Measurements from ENCODE around the gene PPIP5K2.

Gene PPIP5K2

DNA sequence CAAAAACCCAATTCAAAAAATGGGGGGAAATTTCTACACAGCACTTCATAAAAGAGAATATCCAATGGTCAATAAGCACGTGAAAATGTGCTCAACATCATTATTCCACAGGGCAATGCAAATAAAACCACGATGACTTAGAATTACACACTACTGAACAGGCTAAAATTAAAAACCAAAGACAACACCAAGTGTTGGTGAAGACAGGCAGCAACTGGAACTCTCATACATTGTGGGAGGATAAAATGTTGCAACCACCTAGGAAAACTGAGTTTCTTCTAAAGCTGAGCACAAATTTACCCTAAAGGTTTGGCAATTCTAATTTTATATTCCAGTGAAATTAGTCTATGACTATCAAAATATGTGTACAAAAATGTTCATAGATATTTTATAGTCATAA lies 9.7 kb upstream of the PPIP5K2 start:
- Mint-ChIP-seq H3K36me3 (ENCODE audit: low read depth) (peaks cover 37% of the 10 kb centered on the region), H3K27me3 (no peaks in the 10 kb centered on the region), H3K9me3 (peaks cover 6% of the 10 kb centered on the region), H3K27ac (no peak overlapping the region), H3K4me1 (ENCODE audit: low read depth) (peaks cover 37% of the 10 kb centered on the region), H3K4me3 (no peak overlapping the region)
- DNase-seq = no peak

DNA sequence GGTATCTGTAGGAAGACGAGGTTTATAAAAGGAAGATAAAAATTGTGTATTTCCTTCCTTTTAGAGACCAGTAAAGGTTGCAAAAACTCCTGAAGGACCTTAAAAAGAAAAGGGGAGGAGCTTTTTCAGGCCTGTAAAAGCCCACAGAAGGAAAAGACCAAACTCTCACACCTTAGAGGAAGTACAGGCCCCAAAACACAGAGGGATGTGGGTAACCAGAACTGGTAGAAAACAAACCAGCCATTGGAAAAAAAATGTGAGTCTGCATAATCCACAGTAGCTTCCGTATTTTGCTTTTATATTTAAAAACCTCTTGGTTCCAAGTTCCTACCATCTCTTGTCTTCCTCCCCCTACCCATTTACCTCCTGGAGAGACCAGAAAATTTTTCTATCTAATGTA lies 8.6 kb upstream of the PPIP5K2 start:
- DNase-seq = no peak
- peaks cover 28% of the 10 kb centered on the region for H3K36me3 Mint-ChIP-seq (ENCODE audit: low read depth)

DNA sequence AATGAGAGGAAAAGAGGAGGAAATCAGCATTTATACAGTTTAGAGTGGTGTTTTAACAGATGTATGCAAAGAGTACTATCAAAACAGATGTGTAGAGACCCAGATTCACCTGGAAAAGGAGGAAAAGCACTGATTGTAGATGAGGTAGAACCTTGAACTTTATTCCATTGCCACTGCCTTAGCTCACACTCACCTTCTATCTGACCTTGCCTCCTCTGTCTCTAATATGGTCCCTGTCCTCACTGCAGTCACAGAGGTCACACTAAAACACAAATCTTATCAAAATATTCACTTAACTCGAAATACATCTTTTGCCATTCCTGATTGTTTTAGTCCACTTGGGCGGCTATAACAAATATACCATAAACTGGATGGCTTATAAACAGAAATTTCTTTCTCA lies 7.2 kb upstream of the PPIP5K2 start:
- Mint-ChIP-seq H3K27ac (no peak overlapping the region), H3K4me1 (ENCODE audit: low read depth) (peaks cover 50% of the 10 kb centered on the region), H3K36me3 (ENCODE audit: low read depth) (peaks cover 16% of the 10 kb centered on the region), H3K4me3 (no peak overlapping the region), H3K27me3 (no peaks in the 10 kb centered on the region), H3K9me3 (peaks cover 6% of the 10 kb centered on the region)
- no peak for DNase-seq

More for the DNA sequence above, 8.6 kb upstream of the PPIP5K2 start:
- Mint-ChIP-seq H3K27ac (peak overlapping the region; percentile 75), H3K4me1 (ENCODE audit: low read depth) (peaks cover 39% of the 10 kb centered on the region), H3K9me3 (peaks cover 6% of the 10 kb centered on the region), H3K4me3 (peak overlapping the region; percentile 23), H3K27me3 (no peaks in the 10 kb centered on the region)

DNA sequence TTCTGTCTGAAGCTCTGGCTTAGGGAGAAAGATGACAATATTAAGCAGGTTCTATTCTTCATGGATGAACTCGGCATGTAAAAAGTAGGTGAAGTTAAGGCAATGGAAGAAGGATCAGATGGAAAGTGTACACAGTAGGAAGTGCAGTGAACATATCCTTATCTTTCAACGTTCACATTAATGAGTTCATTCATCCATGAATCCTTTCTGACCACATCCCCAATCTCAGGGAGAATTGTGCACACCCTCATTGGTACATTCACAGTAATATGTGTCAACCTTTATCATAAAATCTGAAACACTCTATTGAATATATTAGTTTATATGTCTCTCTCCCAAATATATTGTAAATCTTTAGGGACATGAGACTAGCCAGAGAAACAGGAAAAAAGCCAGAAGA lies 5.7 kb upstream of the PPIP5K2 start:
- Mint-ChIP-seq H3K9me3 (peaks cover 6% of the 10 kb centered on the region), H3K4me1 (ENCODE audit: low read depth) (peaks cover 55% of the 10 kb centered on the region), H3K27ac (no peak overlapping the region), H3K36me3 (ENCODE audit: low read depth) (peaks cover 13% of the 10 kb centered on the region), H3K27me3 (no peaks in the 10 kb centered on the region), H3K4me3 (no peak overlapping the region)
- no peak for DNase-seq

DNA sequence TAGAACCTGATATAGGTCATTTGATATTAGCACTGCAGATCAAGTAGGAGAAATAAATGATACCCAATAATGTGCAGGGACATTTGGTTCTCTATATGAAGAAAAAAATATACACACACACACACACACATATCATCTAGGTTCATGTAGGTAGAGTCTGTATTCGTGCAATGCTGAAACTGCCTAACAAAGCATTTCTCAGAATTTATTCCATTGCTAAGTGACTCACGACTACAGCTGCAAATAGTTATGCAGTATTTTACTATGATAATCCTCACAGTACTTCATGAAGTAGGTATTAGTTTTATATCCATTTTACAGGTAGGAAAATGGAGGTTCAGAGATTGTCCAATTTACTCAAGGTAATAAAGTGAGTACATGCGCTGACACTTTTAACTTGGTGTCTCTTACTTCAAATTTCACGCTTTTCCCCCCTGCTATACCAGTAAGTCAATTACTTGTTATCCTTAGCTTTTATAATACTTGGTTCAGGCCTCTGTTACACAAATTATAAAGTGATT lies 2.6 kb upstream of the PPIP5K2 start:
- Mint-ChIP-seq H3K27ac (no peak overlapping the region), H3K27me3 (no peaks in the 10 kb centered on the region), H3K4me3 (no peak overlapping the region), H3K4me1 (ENCODE audit: low read depth) (peaks cover 46% of the 10 kb centered on the region), H3K9me3 (no peaks in the 10 kb centered on the region), H3K36me3 (ENCODE audit: low read depth) (peaks cover 23% of the 10 kb centered on the region)
- DNase-seq = no peak

DNA sequence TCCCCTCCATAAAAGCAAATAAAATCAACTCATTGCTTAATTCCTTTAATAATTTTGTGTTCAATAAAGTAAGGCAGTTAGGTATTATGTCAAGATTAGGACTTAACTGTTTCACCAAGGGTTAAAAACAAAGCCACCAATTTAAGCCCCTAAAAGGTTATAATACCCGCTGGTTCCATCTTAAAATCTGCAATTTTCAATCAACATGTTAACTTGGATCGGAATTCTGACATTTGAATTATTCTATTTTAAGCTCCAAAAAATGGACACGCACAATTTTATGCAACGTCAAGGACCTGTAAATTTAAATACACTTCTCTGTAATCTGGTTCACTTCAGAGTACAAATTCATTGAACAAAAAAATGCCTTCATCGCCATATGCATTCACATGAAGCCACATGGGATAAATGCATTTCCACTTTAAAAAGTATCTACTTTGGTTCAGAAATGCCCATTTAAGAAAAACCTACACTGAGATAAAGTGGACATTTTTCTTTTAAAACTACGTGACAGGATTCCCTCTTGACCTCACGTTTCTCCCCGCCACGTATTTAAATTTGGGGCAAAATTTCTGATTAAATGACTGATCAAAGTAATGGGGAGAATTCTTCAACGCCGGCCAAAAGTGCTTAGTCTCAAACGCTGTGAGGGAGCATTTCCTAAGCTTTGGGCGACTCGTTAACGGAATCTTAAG lies 884 bp upstream of the PPIP5K2 start:
- Mint-ChIP-seq H3K4me1 (ENCODE audit: low read depth) (peaks cover 48% of the 10 kb centered on the region), H3K9me3 (no peaks in the 10 kb centered on the region), H3K4me3 (peak overlapping the region; percentile 96), H3K36me3 (ENCODE audit: low read depth) (peaks cover 36% of the 10 kb centered on the region), H3K27me3 (no peaks in the 10 kb centered on the region), H3K27ac (peak overlapping the region; percentile 99)
- DNase-seq = no peak

DNA sequence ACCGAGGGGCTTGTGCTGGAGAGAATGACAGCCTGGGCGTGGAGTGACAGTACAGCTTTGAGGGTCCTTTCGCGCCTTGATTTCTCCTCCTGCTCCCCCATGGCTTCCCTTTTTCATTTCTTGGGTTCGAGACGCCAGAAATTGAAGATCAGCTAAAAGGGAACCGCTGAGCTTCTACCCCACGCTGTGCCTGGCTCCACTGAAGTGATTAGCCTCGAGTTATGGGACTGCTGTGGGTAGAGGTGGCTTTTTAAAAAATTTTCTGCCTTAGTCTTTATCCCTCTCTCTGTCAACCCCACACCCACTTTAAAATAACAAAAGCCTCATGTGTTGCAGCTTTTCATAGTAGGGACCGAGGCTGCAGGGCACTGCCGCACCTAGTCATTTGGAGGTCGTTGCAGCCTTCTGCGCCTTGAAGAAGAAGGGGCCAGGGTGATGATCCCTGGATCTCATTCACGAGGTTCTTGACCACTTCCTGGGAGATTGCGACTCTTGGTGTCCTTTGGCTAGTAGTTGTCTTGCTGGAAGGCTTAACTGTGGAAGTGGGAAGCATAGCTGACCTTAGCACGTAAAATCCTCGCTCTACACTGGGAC lies 603 bp downstream of the PPIP5K2 start:
- Mint-ChIP-seq H3K27ac (peak overlapping the region; percentile 99), H3K9me3 (no peaks in the 10 kb centered on the region), H3K4me3 (peak overlapping the region; percentile 96), H3K36me3 (ENCODE audit: low read depth) (peaks cover 43% of the 10 kb centered on the region), H3K27me3 (no peaks in the 10 kb centered on the region), H3K4me1 (ENCODE audit: low read depth) (peaks cover 57% of the 10 kb centered on the region)
- DNase-seq = peak; percentile 33

DNA sequence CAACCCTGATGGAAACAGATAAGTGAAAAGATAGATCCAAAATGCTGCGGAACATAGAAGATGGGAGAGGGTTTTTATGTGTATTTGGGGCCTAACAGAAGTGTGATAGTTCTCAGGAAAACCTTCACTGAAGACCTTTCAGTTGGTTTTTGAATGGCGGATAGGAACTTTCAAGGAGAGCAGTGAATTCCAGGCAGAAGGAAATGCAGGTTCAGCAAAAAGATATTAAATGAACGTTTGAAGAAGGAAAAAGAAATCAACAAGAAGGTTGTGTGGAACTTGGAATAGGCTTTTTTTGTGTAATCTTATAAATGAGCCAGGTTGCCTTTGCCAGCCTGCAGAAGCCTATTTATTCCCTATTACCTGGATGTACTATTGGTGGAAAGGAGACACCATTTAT lies 2.1 kb downstream of the PPIP5K2 start:
- H3K4me1 Mint-ChIP-seq (ENCODE audit: low read depth) = peaks cover 58% of the 10 kb centered on the region
- no peak for DNase-seq
- H3K36me3 Mint-ChIP-seq (ENCODE audit: low read depth) = peaks cover 49% of the 10 kb centered on the region
- H3K27me3 Mint-ChIP-seq = no peaks in the 10 kb centered on the region
- no peaks in the 10 kb centered on the region for H3K9me3 Mint-ChIP-seq
- H3K27ac Mint-ChIP-seq = no peak overlapping the region
- H3K4me3 Mint-ChIP-seq = peak overlapping the region; percentile 96

DNA sequence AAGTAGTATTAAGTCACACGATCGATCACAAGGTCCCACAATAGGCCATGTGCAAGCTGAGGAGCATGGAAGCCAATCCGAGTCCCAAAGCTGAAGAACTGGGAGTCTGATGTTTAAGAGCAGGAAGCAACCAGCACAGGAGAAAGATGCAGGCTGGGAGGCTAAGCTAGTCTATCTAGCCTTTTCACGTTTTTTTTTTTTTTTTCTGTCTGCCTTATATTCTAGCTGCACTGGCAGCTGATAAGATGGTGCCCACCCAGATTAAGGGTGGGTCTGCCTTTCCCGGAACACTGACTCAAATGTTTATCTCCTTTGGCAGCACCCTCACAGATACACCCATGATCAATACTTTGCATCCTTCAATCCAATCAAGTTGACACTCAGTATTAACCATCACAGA lies 6.5 kb downstream of the PPIP5K2 start:
- no peak for DNase-seq
- Mint-ChIP-seq H3K27me3 (no peaks in the 10 kb centered on the region), H3K27ac (no peak overlapping the region), H3K4me3 (no peak overlapping the region), H3K9me3 (no peaks in the 10 kb centered on the region), H3K36me3 (ENCODE audit: low read depth) (peaks cover 45% of the 10 kb centered on the region), H3K4me1 (ENCODE audit: low read depth) (peaks cover 64% of the 10 kb centered on the region)

DNA sequence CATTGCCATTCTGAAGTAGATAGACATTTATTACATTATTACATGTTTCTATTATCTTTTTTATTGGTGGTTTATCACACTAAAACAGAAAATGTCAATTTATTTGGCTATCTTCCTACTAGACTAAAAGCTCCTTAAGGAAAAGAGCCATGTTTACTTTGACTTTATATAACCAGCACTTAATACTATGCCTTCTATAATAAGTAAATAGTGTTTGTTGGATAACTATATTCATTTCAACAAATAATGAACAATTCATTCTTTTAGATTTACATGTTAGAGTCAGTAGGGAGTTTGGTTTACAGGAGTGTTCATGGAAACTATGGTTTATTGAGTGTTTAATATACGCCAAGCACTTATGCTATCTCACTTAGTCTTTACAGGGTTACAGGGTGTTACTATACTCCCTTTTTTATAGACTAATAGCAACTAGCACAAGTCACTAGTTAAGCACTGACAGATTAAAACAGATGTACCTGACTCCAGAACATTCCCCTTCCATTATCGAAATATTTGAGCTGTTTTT lies 7.3 kb downstream of the PPIP5K2 start:
- peaks cover 60% of the 10 kb centered on the region for H3K4me1 Mint-ChIP-seq (ENCODE audit: low read depth)

DNA sequence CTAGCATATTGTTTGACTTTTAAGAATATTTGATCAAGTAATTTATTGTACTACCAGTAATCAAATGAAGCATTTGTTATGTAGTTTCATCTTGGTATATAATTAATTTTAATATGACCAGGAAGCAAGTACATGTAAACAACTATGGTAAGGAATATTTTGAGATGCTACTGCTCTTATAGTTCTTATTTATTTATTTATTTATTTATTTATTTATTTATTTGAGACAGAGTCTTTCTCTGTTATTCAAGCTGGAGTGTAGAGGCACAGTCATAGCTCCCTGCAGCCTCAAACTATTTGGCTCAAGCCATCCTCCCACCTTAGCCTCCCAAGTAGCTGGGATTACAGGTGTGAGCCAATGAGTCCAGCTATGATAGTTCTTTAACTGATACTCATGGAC lies 8.1 kb downstream of the PPIP5K2 start:
- no peaks in the 10 kb centered on the region for H3K27me3 Mint-ChIP-seq
- H3K4me3 Mint-ChIP-seq = no peak overlapping the region
- peaks cover 59% of the 10 kb centered on the region for H3K4me1 Mint-ChIP-seq (ENCODE audit: low read depth)
- H3K27ac Mint-ChIP-seq = no peak overlapping the region
- peaks cover 48% of the 10 kb centered on the region for H3K36me3 Mint-ChIP-seq (ENCODE audit: low read depth)
- DNase-seq = no peak
- H3K9me3 Mint-ChIP-seq = no peaks in the 10 kb centered on the region

More for the DNA sequence above, 7.3 kb downstream of the PPIP5K2 start:
- H3K4me3 Mint-ChIP-seq = no peak overlapping the region
- H3K27me3 Mint-ChIP-seq = no peaks in the 10 kb centered on the region
- no peaks in the 10 kb centered on the region for H3K9me3 Mint-ChIP-seq
- H3K36me3 Mint-ChIP-seq (ENCODE audit: low read depth) = peaks cover 50% of the 10 kb centered on the region
- H3K27ac Mint-ChIP-seq = no peak overlapping the region
- no peak for DNase-seq

DNA sequence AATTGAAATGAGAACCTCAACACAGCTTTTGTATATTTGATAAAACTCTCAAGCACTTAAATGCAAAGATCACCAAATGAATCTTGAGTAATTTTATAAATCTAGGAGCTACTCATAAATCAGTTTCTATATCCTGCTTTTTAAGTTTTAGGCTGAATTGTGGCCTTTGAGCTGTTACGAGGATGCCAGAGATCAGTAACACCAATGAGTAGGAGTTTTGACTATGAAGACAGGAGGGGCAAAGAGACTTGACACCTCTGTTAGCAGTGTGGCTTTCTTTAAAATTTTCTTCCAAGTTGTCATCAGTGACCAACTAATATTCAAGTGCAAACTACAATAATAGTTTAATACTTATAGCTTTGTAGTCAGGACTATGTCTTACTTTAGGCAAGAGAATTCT lies 12.6 kb downstream of the PPIP5K2 start:
- H3K4me1 Mint-ChIP-seq (ENCODE audit: low read depth) = peaks cover 44% of the 10 kb centered on the region
- peaks cover 44% of the 10 kb centered on the region for H3K36me3 Mint-ChIP-seq (ENCODE audit: low read depth)
- no peak for DNase-seq
- no peaks in the 10 kb centered on the region for H3K27me3 Mint-ChIP-seq
- no peak overlapping the region for H3K4me3 Mint-ChIP-seq
- H3K9me3 Mint-ChIP-seq = no peaks in the 10 kb centered on the region
- H3K27ac Mint-ChIP-seq = peak overlapping the region; percentile 76

DNA sequence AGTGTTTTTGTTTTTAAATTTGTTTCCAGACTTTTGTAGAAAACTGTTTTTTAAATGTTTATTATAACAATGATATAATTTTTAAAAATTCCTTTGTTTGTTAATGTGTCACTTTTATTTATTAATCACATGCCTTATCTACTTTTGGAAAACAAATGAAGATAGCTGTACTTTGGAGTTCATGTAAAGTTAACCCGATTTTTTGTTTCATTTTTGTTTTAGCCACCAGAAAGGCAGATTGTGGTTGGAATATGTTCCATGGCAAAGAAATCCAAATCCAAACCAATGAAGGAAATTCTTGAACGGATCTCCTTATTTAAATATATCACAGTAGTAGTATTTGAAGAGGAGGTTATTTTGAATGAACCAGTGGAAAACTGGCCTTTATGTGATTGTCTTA lies 13.1 kb downstream of the PPIP5K2 start:
- H3K27ac Mint-ChIP-seq = no peak overlapping the region

DNA sequence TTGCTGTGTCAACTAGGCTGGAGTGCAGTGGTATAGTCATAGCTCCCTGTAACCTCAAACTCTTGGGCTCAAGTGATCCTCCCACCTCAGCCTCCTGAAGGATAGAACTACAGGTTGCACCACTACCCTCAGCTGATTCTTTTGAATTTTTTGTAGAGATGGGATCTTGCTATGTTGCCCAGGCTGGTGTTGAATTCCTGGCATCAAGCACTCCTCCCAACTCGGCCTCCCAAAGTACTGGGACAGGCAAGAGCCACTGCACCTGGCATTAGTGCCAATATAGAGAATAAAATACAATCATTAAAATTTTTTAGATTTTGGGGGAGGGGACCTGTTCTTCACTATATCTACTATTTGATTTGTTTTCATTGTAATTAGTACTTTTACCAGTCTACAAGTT lies 15.4 kb downstream of the PPIP5K2 start:
- Mint-ChIP-seq H3K4me3 (no peak overlapping the region), H3K36me3 (ENCODE audit: low read depth) (peaks cover 52% of the 10 kb centered on the region), H3K4me1 (ENCODE audit: low read depth) (peaks cover 29% of the 10 kb centered on the region), H3K27me3 (no peaks in the 10 kb centered on the region), H3K27ac (no peak overlapping the region), H3K9me3 (no peaks in the 10 kb centered on the region)
- no peak for DNase-seq

More for the DNA sequence above, 13.1 kb downstream of the PPIP5K2 start:
- H3K9me3 Mint-ChIP-seq = no peaks in the 10 kb centered on the region
- peaks cover 42% of the 10 kb centered on the region for H3K4me1 Mint-ChIP-seq (ENCODE audit: low read depth)
- peaks cover 44% of the 10 kb centered on the region for H3K36me3 Mint-ChIP-seq (ENCODE audit: low read depth)
- H3K4me3 Mint-ChIP-seq = no peak overlapping the region
- DNase-seq = no peak
- no peaks in the 10 kb centered on the region for H3K27me3 Mint-ChIP-seq

DNA sequence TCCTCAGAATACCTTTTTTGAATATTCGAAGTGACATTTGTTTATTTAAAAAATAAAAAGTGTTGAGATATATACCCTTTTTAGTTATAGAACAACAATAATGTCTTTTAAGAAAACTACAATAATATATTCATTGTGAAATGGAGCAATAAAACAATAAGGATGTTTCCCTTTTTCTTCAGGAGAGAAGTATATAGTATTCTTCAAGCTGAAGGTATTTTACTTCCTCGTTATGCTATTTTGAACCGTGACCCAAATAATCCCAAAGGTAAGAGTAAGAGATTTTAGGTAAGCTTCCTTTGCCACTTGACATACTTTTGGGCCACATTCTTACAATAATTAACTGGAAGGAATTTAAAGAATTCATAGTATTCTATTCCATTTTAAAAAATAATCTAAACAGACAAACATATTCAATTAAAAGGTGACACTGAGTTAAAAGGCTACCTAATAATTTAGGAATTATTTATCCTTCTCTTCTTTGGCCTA lies 18.1 kb downstream of the PPIP5K2 start:
- Mint-ChIP-seq H3K27ac (no peak overlapping the region), H3K9me3 (no peaks in the 10 kb centered on the region), H3K27me3 (no peaks in the 10 kb centered on the region), H3K36me3 (ENCODE audit: low read depth) (peaks cover 57% of the 10 kb centered on the region), H3K4me3 (no peak overlapping the region), H3K4me1 (ENCODE audit: low read depth) (peaks cover 13% of the 10 kb centered on the region)
- DNase-seq = no peak

All from activated T-cell treated with anti-CD3 and anti-CD28 coated beads, Interleukin-2, amount 50 U/mL, for 24 hours (primary cell).